Activated CD8-positive, alpha-beta T cell treated with anti-CD3 and anti-CD28 coated beads, Interleukin-2, amount 10 ng/mL, durations not matched to agents 7 days and 5 days (primary cell): ENCODE results near the gene MNX1. TPM values are rescaled to one million over a fixed set of nuclear protein-coding genes. Genes with fewer than 3 reads are reported as not detected.

Experiments
- ATAC-seq: fragments of 150-1000 bp; cut with Tn5 transposase; one replicate; pipeline ENCODE4 v1.10.0; 2021; ENCODE audit warnings: moderate library complexity
- CTCF ChIA-PET: fragments of 350-600 bp; sonication (Branson Sonifier 250); formaldehyde crosslinking; loops from one replicate; lab custom pipeline; 2021; ENCODE audit warnings: antibody characterized with exemption; lab: Charles Lee
- POLR2A ChIA-PET: fragments of 350-600 bp; sonication (Branson Sonifier 250); formaldehyde crosslinking; loops from one replicate; lab custom pipeline; 2021; ENCODE audit warnings: antibody characterized with exemption; lab: Charles Lee
- DNase-seq: peaks from one replicate; pipeline ENCODE4 v3.0.0-alpha.2; 2020
- H3K27ac Mint-ChIP-seq: one replicate; pipeline ENCODE4 v1.8.0; 2021; ENCODE audit warnings: mild to moderate bottlenecking, mixed read lengths
- H3K27me3 Mint-ChIP-seq: one replicate; pipeline ENCODE4 v1.8.0; 2021; ENCODE audit warnings: low read depth, mixed read lengths
- H3K36me3 Mint-ChIP-seq: one replicate; pipeline ENCODE4 v1.8.0; 2021; ENCODE audit warnings: low read depth, mixed read lengths
- H3K4me1 Mint-ChIP-seq: one replicate; pipeline ENCODE4 v1.8.0; 2021; ENCODE audit warnings: low read depth, mixed read lengths
- H3K4me3 Mint-ChIP-seq: one replicate; pipeline ENCODE4 v1.8.0; 2021; ENCODE audit warnings: mild to moderate bottlenecking, mixed read lengths
- H3K9me3 Mint-ChIP-seq: one replicate; pipeline ENCODE4 v1.8.0; 2022; ENCODE audit warnings: mixed read lengths; ENCODE audit not compliant: insufficient read depth
- total RNA-seq, 2 experiments: library from RNA; stranded (reverse); gene quantifications; one replicate each; pipeline ENCODE4 v1.2.3, GENCODE V29; 2021

MNX1 gene
- total RNA-seq, 2 experiments from 2014 or later: not detected

DNA sequence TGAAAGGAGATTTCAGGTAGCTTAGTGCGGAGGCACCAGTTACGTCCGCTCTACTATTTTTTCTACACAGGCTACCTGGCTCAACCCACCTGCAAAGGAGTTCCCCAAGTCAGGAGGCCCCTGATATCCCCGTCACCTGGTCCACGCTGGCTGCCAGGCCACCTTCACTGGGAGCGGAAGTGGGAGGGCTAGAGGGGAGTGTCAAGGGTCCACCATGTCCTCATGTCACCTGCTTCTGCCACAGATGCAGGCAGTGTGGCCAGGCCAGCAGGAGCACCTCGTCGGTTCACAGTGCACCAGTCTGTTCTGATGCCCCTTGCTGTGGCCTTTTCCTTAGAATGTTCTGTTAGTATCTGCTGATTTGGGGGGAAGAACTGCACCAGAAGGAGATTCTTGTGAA lies 44.1 kb downstream of the MNX1 start:
- Mint-ChIP-seq H3K4me1 (no peaks in the 10 kb centered on the region), H3K36me3 (peaks cover 48% of the 10 kb centered on the region), H3K9me3 (no peaks in the 10 kb centered on the region), H3K27me3 (no peaks in the 10 kb centered on the region), H3K4me3 (no peak overlapping the region), H3K27ac (no peak overlapping the region)
- ChIA-PET CTCF (no interaction called here), POLR2A (interaction anchor here (0.6 kb wide), 1 partner anchor 352 kb away, joined by 3 read pairs; no protein-coding TSS in a partner anchor)
- ATAC-seq (no peak), DNase-seq (no peak)

DNA sequence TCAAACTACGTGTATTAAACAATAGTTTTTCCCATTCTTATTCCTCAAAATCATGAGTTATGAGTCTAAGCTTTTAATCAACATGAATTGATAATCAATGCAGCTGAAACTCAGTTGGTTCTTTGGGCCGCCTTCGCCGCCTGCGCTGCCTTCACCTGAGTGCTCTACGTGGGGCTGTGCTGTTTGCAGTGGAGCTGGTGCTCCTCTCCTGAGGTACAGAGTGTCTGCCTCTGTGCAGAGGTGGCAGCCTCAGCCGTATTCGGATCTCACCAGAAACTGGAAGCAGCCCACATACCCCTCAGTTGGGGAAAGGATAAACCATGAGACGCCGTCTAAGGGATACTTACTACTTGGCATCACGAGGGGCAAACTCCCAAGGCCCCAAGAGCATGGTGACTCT lies 45.5 kb downstream of the MNX1 start:
- H3K36me3 Mint-ChIP-seq: peaks cover 56% of the 10 kb centered on the region
- POLR2A ChIA-PET: no interaction called here

DNA sequence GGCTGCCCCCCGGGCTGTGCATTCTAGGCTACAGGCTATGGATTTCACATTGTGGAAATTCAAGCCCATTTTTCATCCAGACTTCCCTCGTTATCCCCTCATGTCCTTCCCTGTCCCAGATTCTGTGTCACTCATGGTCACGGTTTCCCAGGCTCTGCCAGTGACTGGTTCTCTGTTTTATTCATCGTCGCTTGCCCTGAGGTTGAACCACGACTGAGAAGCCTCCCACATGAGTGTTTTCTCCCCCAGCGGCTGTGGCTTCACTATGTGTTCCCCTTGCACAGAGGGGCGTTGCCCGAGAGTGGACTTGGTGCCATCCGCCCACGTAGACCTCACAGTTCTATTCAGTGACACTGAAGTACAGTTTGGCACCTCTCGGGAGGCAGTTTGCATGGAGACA lies 47.0 kb downstream of the MNX1 start:
- H3K9me3 Mint-ChIP-seq: no peaks in the 10 kb centered on the region
- H3K4me1 Mint-ChIP-seq: no peaks in the 10 kb centered on the region
- ChIA-PET POLR2A (no interaction called here), CTCF (interaction anchor here (1.2 kb wide), 1 partner anchor 14 kb away, joined by 3 read pairs; the partner anchor contains the start of gene NOM1)
- ATAC-seq: no peak
- no peaks in the 10 kb centered on the region for H3K27me3 Mint-ChIP-seq
- no peak overlapping the region for H3K27ac Mint-ChIP-seq
- no peak for DNase-seq
- no peak overlapping the region for H3K4me3 Mint-ChIP-seq
- H3K36me3 Mint-ChIP-seq: peaks cover 58% of the 10 kb centered on the region

More for the DNA sequence above, 45.5 kb downstream of the MNX1 start:
- no peaks in the 10 kb centered on the region for H3K9me3 Mint-ChIP-seq
- no peaks in the 10 kb centered on the region for H3K4me1 Mint-ChIP-seq
- H3K27ac Mint-ChIP-seq: no peak overlapping the region
- no peak overlapping the region for H3K4me3 Mint-ChIP-seq
- CTCF ChIA-PET: no interaction called here
- H3K27me3 Mint-ChIP-seq: no peaks in the 10 kb centered on the region
- DNase-seq (no peak), ATAC-seq (no peak)

DNA sequence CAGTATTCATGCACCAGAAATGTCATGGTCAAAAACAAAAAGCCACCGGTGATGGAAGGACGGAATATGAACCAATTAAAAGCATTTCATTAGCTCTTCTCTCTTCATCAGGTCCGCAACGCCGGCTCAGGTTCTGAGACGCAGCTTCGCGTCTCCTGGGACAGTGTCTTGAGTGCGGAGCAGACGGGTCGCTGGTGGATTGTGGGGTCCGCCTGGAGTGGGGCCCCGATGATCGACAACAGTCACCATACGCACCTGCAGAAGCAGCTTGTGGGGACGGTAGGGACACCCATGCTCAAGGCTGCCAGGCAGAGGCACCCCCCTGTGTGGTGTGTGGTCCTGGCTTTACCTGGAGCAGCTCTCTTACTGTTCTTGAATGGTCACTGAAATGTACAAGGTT lies 47.6 kb downstream of the MNX1 start:
- ATAC-seq (no peak), DNase-seq (no peak)
- H3K27me3 Mint-ChIP-seq: no peaks in the 10 kb centered on the region
- no peaks in the 10 kb centered on the region for H3K4me1 Mint-ChIP-seq
- POLR2A ChIA-PET: no interaction called here
- CTCF ChIA-PET: interaction anchor here (1.2 kb wide), 1 partner anchor 14 kb away, joined by 3 read pairs; the partner anchor contains the start of gene NOM1
- no peak overlapping the region for H3K4me3 Mint-ChIP-seq
- no peak overlapping the region for H3K27ac Mint-ChIP-seq
- peaks cover 60% of the 10 kb centered on the region for H3K36me3 Mint-ChIP-seq
- no peaks in the 10 kb centered on the region for H3K9me3 Mint-ChIP-seq

DNA sequence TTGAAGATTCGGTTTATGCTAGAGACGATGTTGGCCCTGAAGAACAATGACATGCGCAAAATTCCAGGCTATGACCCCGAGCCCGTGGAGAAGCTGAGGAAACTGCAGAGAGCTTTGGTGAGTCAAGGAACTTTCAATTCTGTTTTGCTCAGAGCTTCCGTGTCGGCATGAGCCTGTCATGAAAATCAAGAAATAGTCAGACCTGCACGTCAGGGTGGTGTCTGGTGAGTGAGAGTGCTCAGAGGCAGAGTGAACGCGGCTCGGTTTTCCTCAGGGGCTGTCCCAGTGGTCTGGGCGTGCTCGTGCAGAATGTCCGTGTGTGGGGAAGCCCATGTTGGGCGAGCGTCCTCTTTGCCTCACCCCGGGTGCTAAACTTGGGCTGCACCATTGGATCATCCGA lies 48.3 kb downstream of the MNX1 start:
- DNase-seq (no peak), ATAC-seq (no peak)
- Mint-ChIP-seq H3K9me3 (no peaks in the 10 kb centered on the region), H3K4me3 (no peak overlapping the region), H3K4me1 (no peaks in the 10 kb centered on the region), H3K36me3 (peaks cover 59% of the 10 kb centered on the region), H3K27me3 (no peaks in the 10 kb centered on the region), H3K27ac (no peak overlapping the region)
- ChIA-PET POLR2A (no interaction called here), CTCF (interaction anchor here (1.2 kb wide), 1 partner anchor 13 kb away, joined by 3 read pairs; the partner anchor contains the start of gene NOM1)

DNA sequence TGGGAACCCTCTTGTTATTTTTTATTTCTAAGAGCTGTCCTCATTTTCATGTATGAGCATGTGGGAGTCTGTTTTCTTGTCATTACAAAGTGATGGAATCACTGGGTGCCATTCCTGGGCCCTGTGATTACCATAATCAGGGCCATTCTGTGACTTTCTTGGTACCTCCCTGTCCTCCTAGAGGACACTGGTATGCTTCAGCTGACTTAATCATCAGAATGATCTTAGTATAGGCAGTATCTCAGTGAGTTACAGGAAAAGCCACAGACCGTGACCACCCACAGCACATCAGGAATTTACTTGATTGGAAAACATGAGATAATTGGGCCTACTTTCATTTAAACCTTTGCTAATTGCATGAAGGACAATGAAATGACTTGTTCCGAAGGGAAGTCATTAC lies 53.7 kb downstream of the MNX1 start:
- H3K9me3 Mint-ChIP-seq: no peaks in the 10 kb centered on the region
- no peaks in the 10 kb centered on the region for H3K27me3 Mint-ChIP-seq
- CTCF ChIA-PET: no interaction called here
- no peak overlapping the region for H3K4me3 Mint-ChIP-seq
- DNase-seq (no peak), ATAC-seq (no peak)
- H3K27ac Mint-ChIP-seq: no peak overlapping the region
- peaks cover 22% of the 10 kb centered on the region for H3K4me1 Mint-ChIP-seq
- POLR2A ChIA-PET: no interaction called here
- H3K36me3 Mint-ChIP-seq: peaks cover 75% of the 10 kb centered on the region

DNA sequence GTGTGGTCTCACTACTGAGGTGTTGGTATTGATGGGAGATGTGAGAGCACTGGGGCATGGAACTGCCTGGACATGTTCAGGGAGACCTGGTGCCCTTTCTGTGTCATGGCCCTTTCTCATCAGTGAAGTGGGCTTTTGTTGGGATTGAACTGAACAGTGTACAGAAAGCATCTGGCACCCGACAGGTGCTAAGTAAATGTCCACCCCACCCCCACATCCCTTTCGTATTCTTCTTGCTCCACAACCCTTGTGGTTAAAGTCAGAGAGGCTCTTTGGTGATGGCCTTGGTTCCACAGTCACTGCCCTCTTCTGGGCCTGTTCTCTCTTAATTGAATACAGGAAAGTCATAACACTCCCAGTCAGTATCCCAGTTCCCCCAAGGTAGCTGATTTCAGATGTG lies 55.5 kb downstream of the MNX1 start:
- H3K4me1 Mint-ChIP-seq: peaks cover 39% of the 10 kb centered on the region

More for the DNA sequence above, 55.5 kb downstream of the MNX1 start:
- CTCF ChIA-PET: interaction anchor here (0.6 kb wide), 1 partner anchor 61 kb away, joined by 3 read pairs; no protein-coding TSS in a partner anchor
- POLR2A ChIA-PET: no interaction called here
- ATAC-seq: no peak
- H3K27me3 Mint-ChIP-seq: no peaks in the 10 kb centered on the region
- H3K4me3 Mint-ChIP-seq: no peak overlapping the region
- DNase-seq: no peak
- no peaks in the 10 kb centered on the region for H3K9me3 Mint-ChIP-seq
- no peak overlapping the region for H3K27ac Mint-ChIP-seq
- H3K36me3 Mint-ChIP-seq: peaks cover 64% of the 10 kb centered on the region

Other genes starting within 250 kb of the MNX1 start
- 10 to 100 TPM; 49.7 to 51.2 TPM for gene LMBR1, start 117.5 kb downstream of the MNX1 start, total RNA-seq
- 10 to 100 TPM; 28.1 to 28.8 TPM for gene NOM1, start 61.0 kb downstream of the MNX1 start, total RNA-seq
- 10 to 100 TPM; 57.1 to 57.9 TPM for gene UBE3C, start 128.3 kb upstream of the MNX1 start, total RNA-seq